GM04503 (cell line): ENCODE results near the gene RAI1.
"Not testable (repeated sequence)": the region's sequence is repeated elsewhere in the genome, so short reads cannot be mapped to it uniquely, and the experiment has no call there.

ENCODE experiments used
- DNase-seq: peaks from one replicate; pipeline ENCODE4 v3.0.0-alpha.2; 2012; ENCODE audit warnings: low read depth

Gene RAI1

DNA sequence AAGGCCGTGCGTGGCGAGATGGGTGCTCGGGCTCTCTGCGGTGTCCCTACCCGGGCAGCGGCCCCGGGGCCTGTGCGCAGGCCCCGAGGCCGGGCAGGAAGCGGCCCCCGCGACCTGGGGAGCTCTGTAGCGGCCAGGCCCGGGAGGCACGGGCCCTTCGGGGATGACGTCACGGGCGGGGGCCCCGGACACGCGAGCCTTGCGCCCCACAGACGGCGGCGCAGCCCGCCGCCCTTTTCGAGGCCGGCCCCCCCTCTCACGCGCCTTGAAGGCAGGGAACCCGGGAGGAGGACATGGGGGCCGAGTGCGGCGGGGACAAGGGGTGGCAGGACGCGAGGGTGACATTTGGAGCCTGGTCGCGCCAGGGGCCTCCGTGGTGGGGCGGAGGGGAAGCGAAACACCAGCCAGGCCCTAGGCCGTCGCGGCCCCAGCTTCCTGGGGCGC, 1.1 kb downstream of the RAI1 start:
- DNase-seq: no peak

DNA sequence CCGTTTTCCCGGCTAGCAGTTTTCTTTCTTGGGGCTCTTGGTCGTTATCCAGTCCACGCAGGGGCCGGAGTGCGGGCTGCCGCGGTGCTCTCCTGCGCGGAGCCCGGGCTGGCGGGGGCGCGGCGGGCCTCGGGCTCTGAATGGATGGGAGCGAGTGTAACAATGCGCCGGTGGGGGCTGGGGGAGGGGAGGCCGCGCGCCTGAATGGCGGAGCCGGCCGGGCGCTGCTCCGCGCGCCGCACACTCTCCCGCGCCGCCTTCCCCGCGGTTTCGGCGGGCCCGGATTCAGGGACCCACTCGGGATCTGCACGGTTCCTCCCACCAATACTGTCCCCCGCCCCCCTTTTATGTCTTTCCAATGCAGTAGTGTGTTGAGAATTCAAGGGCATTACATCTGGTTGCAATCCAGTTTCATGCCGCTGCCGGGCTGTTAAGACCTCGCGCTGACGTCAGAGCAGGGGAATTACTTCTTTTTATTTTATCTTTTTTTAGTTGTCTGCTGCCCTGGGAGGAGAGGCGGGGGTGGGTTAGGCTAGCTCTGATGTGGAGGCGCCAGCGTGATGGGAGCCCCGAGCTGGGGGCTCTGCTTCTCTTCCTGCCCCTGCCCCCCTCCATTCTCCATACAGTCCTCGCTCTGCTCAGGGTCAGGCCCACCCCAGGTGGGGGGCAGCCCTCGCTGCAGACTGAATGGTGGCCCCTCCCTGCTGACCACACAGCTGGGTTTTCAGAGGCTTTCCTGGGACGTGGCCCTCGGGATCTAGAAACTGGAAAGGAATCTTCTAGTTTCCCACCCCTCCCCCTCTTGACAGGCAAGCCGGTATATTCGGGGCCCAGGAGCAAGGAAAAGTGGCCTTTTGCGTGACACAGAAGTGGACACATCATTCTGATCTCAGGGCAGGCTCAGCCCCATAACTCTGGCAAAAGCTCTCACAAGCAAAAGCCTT, 1.8 kb downstream of the RAI1 start:
- DNase-seq: no peak

DNA sequence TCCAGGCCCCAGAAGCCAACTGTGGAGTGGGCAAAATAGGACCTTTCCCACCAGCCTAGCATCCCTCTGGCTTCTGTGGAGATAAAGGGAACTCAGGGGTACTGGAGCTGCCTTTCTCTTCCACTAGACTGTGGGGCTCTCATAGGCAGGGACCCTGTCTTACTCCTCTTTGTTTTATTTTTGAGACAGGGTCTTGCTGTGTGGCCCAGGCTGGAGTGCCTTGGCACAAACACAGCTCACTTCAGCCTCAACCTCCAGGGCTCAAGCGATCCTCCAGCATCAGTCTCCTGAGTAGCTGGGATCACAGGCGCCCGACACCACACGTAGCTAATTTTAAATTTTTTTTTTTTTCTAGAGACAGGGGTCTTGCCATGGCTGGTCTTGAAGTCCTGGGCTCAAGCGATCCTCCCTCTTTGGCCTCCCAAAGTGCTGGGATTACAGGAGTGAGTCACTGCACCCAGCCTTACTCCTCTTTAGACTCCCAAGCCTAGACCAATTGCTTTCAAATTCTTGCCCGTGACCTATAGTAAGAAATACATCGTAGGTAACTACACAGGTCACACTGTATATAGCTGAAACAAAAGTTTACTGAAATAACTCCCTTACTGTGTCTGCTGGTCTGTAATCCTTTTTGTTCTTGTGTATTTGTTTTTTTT, 2.6 kb downstream of the RAI1 start:
- no peak for DNase-seq

DNA sequence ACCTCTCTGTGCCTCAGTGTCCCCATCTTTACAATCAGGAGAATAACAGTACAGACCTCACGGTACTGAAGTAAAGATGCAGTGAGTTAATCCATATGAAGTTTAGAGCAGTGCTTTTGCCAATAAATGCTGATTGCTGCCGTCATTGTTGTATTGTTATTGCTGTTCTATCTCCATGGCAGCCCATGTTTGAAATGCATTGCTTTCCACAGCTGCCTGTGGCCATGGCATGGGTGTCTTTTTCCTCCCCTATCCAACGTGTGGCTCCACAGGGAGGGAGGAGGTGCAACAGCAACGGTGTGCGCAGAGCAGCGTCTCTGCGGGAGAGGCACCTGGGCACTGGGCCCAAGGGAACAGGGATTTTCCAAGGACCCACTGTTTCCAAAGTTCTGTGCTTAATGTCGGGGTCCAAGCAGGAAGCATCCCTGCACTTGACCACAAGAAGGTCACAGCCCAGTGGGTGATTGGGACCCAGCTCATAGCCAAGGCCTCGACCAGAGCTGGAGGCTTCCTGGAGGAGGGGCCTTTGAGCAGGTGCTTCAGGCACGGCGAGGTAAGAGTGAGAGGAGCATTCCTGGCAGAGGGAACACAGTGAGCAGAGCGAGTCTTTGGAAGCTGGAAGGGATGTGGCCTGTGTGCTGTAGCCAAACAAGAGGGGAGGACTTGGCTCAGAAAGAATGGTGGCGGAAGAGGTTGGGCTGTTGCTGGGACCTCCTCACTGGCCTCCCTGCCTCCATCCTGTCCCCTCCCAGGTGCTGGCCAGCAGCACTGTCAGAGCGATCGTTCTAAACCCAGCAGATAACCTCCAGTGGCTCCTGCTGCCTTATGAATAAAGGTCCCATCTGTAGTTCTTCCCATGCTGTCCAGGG, 3.9 kb downstream of the RAI1 start:
- DNase-seq: no peak

DNA sequence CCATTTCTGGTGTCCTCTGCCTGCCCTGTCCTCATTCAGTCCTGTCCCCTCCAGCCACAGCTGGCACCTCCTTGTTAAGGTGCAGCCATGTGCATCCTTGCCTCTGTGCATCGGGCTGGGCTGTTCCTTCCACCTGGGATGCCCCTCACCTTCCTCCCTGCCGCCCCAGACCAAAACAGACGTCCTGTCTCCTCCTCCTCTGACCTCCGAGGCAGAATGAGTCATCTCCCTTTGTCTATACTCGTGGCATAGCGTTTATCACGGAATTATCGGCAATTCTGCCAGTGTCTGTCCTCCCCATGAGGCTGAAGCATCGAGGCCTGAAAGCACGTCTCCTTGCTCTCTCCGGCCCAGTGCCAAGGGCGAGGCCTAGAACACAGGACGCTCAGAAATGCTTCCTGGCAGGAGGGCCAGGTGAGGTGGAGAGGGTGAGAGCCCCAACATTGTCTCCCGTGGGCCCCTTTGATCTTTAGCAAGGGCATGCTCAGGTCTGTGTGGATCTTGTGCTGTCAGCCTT, 4.6 kb downstream of the RAI1 start:
- no peak for DNase-seq

DNA sequence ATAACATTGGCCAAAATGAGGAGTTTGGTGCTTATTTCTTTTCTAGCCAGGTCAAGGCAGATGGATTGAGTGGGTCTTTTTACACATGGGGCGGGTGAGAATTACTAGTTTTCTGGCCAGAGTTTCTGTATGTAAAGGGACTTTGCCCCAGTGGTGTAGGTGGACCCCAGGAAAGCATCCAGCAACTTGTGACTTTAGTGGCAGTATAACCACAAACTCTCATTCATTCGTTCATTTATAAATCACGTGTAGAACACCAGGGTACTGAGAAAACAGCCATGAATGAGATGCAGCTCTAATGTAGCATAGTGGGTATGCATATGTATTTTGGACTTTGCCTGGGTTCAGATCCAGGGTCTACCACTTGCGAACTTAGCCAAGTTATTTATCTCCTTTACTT, 8.1 kb downstream of the RAI1 start:
- DNase-seq: no peak

DNA sequence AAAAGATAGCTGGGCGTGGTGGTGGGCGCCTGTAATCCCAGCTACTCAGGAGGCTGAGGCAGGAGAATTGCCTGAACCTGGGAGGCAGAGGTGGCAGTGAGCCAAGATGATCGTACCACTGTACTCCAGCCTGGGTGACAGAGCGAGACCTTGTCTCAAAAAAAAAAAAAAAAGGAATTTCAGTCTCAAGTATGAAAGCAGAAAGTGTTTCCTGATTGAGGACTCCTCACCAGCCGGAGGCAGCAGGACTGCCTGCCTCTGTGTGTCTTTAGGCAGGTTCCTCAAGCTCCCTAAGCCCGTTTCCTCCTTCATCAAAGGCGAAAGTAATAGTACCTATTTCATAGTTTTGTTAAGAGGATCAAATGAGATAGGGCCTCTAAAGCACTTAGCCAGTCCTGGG, 9.0 kb downstream of the RAI1 start:
- DNase-seq: not testable (repeated sequence)

DNA sequence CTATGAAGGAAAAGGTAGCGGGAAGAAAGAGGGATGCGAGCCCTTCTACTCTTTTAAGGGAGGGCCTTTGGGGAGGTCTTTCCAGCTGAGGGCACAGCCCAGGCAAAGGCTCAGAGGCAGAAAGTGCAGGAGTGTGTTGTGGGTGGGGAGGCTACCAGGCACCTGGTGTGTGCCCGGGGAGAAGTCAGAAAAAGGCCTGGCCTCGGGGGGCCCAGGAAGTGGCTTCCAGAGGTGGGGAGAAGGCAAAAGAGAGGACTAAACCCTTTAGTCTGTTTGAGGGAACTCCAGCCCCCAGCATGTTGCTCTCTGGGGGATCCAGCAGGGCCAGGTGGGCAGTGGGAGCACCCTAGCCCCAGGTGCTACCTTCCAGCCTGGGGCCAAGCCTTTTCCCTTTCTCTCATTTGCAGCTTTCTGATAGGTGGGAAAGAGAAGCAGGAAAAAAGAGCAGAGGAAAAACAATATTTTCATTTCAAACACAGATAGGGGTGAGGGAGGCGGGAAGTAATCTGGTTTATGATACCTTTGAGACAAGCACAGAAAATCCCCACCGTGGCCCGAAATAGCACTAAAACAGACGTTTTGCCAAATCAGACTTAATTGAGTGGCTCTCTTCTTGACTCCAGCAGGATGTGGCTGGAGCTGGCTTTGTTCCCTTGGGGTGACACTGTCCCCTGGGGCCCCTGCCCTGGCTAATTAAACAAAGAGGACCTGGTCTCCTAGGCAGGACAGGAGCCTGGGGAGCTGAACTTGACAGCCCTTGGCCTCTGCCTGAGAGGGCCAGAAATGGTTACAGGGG, 10.4 kb downstream of the RAI1 start:
- no peak for DNase-seq

DNA sequence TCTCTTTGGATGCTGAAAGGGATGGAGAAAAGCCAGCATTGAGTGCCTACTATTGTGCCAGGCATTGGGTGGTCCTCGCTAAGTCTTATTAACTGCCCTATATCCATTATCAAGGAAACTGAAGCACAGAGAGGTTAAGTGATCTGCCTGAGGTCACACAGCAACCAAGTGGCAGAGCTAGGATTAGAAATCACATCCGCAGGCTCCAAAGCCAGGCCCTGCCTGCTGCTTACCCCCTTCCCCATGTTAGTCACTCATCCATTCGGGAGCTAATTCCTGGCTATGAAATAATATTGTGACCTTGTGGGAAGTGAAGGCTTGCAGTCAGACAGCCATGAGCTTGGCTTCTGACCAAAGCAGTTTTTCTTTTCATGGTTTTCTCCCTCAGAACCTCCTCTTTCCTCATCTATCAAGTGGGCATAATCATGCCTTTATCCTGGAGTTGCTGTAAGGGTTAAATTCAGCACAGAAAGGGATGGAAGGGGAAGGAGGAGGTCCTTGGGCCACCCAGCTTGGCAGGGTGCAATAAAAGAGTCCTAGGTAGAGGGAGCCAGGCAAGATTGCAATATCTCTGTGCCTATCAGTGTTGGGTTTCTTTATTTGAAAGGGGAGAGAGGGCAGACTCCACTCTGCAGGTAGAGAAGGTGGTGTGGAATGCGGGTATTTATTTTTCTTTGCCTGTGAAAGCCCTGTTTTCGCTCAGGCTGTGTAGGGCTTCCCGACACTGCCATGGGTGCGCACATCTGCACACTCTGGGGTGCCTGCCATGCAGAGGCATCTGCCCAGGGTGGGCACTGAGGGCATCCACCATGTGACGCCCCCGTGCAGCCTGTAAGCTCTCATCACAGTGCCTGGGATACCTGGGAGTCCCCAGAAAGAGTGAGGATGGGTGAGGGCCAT, 11.3 kb downstream of the RAI1 start:
- no peak for DNase-seq

DNA sequence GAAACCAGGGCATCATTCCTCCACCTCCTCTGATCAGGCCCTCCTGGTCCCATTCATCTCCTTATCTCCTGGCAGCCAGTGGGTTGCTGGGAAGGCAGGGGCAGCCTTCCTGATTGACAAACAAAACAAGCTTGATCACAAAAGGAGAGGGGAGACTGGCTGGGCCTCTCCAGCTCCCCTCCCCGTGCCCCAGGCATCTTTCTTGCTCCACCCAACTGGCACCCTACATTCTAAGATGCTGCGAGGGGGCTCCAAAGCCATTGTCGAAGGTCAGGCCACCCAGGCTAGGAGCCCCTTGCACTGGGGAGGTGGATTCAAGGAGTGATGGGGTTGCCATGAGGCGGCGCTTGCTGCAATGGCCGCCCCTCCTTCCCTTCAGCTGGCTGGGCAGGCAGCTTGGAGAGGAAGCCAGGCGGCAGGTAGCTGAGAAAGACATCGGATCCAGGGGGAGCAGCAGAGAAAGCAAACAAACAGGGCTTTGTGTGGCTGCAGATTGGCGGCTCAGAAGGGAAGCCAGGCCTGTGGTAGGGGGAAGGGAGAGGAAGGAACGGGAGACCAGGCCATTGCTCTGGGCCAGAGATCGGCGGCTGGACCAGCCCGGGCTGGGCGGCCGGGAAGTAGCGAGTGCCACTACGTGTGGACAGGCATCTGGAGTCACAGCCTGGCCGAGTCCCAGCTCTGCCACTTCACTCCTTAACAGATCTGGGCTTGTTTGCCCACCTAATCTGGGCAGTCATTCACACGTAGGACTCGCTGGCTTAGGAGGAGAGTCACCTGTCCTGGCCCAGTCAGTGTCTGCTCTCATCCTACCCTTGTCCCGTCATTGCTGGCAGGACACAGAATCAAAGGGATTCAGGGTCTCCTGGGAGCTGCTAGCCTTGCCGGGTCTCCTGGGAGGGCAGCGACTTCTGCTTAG, 12.3 kb downstream of the RAI1 start:
- no peak for DNase-seq

DNA sequence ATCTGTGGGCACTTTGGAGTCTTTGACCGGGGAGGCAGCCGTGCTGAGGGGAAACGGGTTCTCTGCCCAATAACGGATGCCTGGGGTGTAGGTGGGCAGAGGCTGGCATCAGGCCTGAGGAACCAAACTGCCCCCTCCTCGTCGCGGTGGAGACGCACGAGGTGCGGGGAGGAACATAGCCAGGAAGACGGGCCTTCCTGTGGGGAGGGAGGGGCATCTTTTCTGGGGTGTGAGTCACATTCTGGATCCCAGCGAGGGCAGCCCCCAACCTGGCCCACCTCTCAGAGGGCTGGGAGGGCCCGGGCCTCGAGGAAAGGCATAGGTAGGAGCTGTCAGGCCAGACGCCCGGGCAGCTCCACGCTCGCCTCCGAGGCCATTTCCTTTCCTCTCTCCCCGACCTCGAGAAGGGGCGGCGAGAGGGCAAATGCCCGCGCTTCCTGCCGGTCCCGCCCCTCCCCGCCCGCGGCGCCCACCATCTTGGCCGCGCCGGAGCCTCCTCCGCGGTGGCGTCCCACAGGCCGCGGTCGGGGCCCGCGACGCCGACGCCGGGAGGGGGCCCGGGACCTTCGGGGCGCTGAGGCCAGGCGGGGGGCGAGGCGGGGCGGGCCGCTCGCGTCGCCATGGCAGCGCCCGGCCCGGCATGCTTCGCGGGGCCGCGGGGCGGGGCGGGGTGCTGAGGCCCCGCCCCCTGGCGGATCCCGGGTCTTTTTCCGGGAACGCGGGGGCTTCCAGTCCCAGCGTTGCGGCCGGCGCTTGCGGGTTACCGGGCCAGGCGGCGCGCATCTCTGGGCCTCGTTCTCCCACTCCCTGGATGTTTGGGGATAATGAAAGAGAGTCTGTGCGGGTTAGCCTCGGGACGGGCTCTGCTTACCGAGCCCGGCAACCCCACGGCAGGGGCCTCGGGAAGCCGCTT, 13.2 kb downstream of the RAI1 start:
- no peak for DNase-seq

DNA sequence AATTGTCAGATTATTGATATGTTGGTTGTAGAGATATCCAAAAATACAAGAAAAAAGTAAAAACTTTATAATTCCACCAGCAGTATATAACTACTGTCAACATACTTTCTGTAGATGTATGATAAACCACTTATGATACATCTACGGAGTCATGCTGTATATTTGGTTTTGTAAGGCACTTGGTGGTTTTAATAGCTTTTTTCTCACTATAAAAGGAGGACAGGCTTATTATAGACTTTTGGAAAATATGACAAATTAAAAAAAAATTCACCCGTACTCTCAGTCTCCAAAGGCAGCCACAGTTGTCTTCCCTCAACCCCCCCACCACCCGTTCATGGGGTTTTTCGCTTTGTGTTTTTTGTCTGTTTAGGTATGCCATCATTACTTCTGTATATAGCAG, 14.8 kb downstream of the RAI1 start:
- no peak for DNase-seq

DNA sequence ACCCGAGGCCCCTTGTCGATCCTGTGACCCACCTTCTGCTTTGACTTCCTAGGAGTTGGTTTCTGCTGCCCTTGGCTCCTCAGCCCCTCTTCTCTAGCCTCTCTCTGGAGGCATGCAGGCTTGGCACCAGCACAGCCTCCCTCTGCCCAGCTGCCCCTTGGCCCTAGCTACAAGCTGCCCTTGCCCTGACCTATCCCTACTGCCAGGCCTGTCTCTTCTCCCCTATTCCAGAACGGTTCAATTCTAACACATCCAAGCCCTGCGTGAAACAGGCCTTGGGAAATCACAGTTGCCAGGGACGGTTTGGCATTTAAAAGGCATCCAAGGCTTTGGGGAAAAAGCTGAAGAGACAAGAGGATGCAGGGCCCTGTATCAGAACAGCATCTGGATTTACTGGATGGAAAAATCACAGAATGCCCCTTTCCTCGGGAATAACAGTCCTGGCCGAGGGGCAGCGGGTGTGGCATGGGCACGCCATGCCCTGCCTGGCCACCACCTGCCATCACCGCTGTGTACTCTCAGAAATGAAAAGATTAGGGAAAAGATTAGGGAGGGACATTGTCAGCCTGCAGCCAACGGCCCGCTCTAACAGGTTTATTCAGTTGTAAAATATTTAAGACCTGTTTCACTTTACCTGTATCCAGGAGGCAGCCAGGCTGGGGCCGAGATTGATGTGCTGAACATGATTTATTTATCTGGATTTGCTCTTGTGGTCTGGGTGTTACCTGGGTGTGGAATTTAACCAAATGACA, 15.8 kb downstream of the RAI1 start:
- DNase-seq: no peak

DNA sequence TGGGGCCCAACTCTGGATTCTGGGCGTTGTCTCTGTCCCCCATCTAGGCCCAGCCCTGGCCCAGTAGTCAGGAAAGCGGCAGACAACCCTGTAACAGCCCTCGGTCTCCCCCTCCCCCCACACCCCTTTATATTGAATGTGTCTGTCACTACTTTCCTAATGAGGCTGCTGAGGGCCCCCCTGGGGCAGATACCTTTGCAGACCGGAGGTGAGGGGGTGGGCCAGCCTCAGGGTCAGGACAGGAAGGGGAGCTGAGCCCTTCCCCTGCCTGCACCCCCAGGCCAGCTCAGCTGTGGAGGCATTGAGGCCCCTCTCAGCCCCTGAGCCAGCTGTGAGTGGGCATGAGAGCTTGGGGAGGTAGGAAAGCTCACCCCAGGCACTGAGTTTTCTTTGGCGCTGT, 17.1 kb downstream of the RAI1 start:
- no peak for DNase-seq

DNA sequence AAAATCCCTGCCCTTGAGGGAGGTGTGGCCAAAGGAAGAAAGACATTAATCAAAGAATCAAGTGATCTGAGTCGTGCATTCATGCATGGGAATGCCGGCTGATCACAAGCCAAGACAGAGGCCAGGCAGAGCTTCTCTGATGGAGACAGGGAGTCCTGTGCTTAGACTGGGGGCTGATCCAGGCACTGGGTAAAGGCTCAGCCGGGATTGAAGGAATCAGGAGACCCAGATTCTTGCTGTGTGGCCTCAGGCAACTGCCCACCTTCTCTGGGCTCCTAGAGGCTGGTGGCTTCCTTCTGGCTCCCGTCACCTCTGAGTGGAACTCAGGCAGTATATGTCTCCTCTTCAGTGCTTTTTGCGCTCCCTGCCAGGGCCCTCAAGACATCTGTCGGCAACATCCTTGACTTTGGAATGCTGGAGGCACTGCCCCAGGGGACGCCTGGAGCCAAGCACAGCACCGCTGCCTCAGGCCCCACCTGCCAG, 17.7 kb downstream of the RAI1 start:
- DNase-seq: no peak

DNA sequence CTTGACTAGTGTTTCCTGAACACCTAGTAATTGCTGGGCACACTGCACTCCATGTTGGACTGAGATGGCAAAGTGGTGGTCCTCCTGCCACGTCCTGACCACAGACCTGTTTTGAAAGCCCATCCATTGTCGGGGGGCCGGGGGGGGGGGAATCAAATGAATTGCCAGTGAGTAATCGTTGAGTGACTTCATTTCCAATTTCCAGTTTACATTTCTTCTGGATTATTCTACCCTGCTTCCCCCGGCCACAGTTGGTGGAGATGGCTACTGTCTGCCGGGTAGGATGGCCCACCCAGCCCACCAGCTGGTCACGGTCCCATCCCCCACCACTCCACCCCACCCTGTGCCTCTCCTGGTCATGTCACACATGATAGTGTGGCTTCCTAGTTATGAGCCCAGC, 18.2 kb downstream of the RAI1 start:
- no peak for DNase-seq

DNA sequence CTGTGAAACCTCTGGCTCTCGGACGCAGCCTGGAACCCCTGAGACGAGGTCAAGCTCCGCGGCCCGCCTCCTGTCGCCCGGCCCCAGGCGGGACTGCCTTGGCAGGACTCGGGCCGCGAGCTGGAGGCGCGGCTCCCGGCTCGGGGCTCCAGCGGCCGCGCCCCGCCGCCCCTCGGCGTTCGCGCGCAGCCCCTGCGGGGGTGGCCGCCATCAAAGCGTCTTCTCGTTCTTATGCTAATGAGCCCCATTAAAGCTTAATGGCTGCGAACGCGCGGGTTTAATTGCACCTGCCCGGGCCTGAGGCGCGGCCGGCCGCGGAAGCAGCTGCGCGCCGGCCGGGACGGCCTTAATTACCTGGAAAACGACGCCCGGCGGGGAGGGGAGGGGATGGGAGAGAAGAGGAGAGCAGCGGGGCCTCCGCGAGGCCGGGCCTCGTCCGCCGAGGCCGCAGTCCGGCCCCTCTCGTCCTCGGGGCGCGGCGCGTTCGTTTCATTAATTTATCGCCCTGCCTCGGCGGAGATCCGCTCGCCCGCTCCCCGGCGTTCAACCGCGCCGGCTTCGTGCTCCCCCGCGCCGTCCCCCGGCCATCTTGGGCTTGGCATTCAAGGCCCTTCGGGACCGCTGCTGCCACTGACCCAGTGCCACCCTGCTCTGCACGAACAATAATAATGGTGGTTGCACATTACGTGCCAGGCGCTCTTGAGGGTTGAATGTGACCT, 19.2 kb downstream of the RAI1 start:
- no peak for DNase-seq
